Activated T-cell treated with anti-CD3 and anti-CD28 coated beads, Interleukin-2, amount 50 U/mL, for 1 hour (primary cell): Measurements from ENCODE around the gene SMCO4.

Source experiments
- DNase-seq: peaks from one replicate; pipeline ENCODE4 v3.0.0-alpha.2; 2020

Gene SMCO4

GRCh38 chr11:93498641-93499040 lies 44.5 kb downstream of the SMCO4 start:
- no peak for DNase-seq

- DNase-seq, result no peak
These were observed 45.0 kb downstream of the SMCO4 start for GRCh38 chr11:93498161-93498560.

GRCh38 chr11:93497596-93497995 lies 45.6 kb downstream of the SMCO4 start:
- no peak for DNase-seq

GRCh38 chr11:93494357-93494756 lies 48.8 kb downstream of the SMCO4 start:
- no peak for DNase-seq

- no peak for DNase-seq
These were observed 49.8 kb downstream of the SMCO4 start for GRCh38 chr11:93493252-93493897.

- DNase-seq, result no peak
These were observed 50.5 kb downstream of the SMCO4 start for GRCh38 chr11:93492464-93493251.

GRCh38 chr11:93491973-93492372 lies 51.2 kb downstream of the SMCO4 start:
- no peak for DNase-seq

- no peak for DNase-seq
These were observed 52.1 kb downstream of the SMCO4 start for GRCh38 chr11:93490996-93491618.

DNA sequence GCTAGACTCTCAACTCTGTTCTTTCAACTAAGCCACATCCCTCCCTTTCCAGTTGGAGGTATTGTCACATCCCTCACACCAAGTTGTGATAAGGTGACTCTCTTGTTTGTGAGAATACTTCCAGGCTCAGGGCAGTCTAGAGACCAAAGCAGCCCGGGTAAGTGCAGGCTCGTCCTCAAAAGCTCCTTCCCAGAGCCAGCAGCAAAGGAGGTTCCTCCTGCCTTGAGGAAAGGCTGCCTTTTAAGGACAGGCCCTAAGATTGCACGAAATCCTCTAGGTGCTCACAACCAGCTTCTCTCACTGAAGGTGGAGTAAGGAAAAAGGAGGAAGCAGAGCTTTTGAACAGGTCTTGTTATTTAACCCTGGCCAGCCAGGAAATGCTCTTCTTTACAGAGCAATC lies 53.4 kb downstream of the SMCO4 start:
- DNase-seq, result no peak

DNA sequence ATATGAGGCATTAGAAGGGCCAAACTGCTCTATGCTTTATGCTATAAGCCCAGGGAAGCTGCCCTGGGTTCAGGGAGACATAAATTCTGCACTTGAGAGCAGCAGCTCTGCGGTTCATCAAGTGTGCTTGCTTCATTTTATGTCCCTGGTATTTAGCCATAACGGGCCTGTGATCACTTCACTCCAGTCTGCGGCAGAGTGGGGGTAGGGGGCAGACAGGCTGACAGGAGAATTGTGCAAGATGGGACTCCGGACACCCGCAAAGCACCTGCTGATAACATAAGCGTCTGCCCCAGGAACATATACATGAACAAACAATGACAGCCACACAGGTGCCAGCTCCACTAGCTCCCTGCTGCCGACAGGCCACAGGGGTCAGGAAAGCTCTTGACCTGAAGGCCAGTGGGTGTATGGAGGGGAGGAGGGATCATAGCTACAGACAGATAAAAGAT lies 56.1 kb downstream of the SMCO4 start:
- DNase-seq, result no peak

DNA sequence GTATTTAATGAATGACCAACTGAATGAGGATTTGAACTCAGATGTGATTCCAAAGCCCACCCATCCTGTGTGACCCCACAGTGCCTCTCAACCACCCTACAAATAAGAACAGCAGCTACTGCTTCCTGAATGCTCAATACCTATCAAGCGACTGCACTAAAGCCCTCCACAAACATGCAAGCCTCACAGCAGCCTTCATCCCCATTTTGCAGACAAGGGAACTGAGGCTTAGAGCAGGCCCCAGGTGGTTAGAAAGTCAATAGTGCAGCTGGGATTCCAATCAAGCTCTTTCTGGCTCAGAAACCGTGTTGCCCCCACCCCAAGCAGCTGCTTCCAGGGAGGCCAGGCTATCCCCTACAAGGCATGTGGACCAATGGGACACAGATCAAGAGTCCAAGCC lies 57.2 kb downstream of the SMCO4 start:
- no peak for DNase-seq

DNA sequence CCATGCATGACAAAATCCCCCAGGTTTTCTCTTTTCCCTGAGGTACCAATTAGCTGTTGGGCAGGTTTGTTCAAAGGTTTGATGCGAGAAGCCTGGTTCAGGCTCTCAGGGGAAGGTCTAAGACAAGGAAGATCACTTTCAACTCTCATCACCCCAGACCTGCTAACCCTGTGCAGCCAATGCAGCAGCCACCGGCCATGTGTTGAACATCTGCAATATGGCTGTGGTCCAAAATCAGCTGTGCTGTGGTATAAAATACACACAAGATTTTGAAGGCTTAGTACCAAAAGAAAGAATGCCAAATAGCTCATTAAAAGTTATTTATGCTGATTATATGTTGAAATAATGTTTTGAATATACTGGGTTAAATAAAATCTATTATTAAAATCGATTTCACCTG lies 58.5 kb downstream of the SMCO4 start:
- no peak for DNase-seq

- no peak for DNase-seq
These were observed 60.6 kb downstream of the SMCO4 start for GRCh38 chr11:93482556-93482955.

DNA sequence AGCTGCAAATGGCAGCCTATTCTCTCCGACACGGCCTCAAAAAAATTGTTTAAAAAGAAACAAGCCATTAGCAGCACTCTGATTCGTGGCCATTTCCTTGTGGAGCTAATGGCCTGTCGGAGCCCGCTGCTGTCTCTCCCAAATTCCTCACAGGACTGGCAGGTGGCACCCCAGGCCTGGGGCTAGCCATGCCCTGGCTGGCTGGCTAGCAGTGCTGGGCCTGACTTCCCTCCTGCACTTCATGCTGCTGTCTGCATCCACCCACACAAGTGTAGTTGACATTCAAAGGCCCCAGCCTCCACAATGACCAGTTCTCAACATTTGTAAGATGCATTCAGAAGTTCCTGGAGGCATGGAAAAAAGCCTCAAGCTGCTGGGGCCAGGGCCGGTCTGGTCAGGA lies 61.5 kb downstream of the SMCO4 start:
- no peak for DNase-seq

- no peak for DNase-seq
These were observed 61.9 kb downstream of the SMCO4 start for GRCh38 chr11:93481279-93481678.

DNA sequence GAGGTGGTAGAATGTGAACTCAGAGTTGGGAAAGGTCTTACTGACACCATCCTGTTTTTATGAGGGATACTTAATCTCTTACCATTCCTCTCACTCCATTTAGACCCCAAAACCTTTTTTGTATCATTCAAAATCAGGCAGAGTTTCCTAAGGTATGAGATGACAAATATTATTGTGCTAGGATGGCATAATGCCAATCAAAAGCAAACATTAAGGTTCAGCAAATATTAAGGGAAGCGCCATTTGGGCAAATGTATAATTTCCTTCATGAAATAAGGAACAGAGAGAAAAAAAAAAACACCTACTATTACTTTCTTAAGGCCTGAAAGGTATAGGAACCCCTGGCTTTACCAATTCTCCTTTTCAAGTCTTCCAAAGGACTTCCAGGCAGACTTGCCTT lies 62.4 kb downstream of the SMCO4 start:
- no peak for DNase-seq

- DNase-seq, result no peak
These were observed 62.9 kb downstream of the SMCO4 start for GRCh38 chr11:93480256-93480655.

DNA sequence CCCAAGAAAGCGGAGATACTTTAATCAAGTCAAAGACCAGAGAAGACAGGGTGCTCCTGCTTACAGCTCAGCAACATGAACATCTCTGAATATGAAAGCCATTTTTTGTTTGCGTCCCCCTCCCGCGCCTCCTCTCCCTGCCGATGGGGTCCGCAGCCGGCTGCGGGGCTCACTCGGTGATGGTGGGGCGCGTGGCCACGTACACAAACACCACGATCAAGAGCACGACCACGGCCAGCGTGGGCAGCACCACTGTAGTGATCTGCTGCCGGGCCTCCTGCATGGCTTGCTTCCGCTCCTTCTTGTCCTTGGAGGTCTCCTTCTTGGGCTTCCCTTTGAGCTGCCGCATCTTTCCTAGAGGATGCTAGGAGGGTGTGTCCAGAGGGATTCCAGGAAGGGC lies 64.3 kb downstream of the SMCO4 start:
- no peak for DNase-seq

- no peak for DNase-seq
These were observed 65.4 kb downstream of the SMCO4 start for GRCh38 chr11:93477684-93478234.

DNA sequence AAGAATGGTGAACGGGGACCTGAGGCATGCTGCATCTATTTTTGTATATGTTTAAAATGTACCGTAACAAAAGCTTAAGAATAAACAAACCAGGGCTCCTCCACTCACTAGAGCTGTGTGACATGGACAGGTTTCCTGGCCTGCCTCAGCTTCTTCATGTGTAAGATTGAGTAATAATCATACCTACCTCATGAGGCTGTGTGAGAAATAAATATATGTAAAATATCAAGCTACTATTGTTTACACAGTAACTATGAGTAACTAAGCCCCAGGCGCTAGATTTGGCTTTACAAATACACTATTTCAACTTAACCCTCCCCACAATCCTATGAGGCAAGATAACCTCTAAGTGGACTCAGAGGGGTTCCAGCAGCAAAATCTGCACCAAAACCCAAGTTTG lies 66.4 kb downstream of the SMCO4 start:
- no peak for DNase-seq

DNA sequence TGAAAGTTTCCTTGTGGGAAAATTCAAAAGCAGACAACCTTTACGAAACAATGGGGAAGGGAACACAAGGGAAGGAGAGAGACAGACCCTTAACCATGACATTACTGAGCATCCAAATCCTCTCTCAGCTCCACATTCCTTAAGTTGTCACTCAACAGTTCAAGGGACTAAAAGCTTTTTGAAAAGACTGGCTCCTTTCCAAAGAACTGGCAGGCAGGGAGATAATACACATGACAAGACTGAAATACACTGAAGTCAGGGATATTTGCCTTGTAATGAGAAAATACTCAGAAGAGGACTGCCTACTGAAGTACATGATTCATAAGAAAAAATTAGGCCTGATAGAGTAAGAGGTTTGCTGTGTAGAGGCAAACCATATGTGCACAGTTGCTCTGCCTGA lies 69.1 kb downstream of the SMCO4 start:
- DNase-seq, result no peak

DNA sequence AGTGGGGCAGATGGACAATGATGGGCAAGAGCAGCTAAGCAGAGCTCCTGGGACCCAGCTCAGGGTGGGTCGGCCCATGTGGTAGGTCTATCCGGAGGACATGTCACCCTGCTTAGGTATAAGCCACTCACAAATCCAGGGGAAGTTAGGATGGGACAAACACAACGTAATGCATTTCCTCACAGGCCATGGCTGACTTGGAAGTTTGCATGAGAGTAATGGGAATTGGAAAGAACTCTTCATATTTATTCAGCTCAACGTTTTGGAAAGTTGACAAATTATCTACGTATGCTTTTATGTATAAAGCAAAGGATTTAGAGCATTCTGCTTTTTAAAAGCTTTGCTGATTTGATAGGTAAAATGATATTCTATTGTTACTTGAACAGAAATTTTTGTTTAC lies 74.9 kb downstream of the SMCO4 start:
- DNase-seq, result no peak

- DNase-seq, result no peak
These were observed 76.1 kb downstream of the SMCO4 start for GRCh38 chr11:93467054-93467453.
